GM18502 (cell line): Measurements from ENCODE around the gene ADAMTS7.
"Not testable (repeated sequence)": the region's sequence is repeated elsewhere in the genome, so short reads cannot be mapped to it uniquely, and the experiment has no call there.

Experiments
- ATAC-seq: cut with Tn5 transposase; IDR thresholded peaks from one replicate; pipeline ENCODE4 v1.9.1; 2021; ENCODE audit warnings: mild to moderate bottlenecking; ENCODE audit not compliant: unreplicated experiment, poor library complexity

ADAMTS7 gene, protein sequence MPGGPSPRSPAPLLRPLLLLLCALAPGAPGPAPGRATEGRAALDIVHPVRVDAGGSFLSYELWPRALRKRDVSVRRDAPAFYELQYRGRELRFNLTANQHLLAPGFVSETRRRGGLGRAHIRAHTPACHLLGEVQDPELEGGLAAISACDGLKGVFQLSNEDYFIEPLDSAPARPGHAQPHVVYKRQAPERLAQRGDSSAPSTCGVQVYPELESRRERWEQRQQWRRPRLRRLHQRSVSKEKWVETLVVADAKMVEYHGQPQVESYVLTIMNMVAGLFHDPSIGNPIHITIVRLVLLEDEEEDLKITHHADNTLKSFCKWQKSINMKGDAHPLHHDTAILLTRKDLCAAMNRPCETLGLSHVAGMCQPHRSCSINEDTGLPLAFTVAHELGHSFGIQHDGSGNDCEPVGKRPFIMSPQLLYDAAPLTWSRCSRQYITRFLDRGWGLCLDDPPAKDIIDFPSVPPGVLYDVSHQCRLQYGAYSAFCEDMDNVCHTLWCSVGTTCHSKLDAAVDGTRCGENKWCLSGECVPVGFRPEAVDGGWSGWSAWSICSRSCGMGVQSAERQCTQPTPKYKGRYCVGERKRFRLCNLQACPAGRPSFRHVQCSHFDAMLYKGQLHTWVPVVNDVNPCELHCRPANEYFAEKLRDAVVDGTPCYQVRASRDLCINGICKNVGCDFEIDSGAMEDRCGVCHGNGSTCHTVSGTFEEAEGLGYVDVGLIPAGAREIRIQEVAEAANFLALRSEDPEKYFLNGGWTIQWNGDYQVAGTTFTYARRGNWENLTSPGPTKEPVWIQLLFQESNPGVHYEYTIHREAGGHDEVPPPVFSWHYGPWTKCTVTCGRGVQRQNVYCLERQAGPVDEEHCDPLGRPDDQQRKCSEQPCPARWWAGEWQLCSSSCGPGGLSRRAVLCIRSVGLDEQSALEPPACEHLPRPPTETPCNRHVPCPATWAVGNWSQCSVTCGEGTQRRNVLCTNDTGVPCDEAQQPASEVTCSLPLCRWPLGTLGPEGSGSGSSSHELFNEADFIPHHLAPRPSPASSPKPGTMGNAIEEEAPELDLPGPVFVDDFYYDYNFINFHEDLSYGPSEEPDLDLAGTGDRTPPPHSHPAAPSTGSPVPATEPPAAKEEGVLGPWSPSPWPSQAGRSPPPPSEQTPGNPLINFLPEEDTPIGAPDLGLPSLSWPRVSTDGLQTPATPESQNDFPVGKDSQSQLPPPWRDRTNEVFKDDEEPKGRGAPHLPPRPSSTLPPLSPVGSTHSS (N-terminal part only)

DNA sequence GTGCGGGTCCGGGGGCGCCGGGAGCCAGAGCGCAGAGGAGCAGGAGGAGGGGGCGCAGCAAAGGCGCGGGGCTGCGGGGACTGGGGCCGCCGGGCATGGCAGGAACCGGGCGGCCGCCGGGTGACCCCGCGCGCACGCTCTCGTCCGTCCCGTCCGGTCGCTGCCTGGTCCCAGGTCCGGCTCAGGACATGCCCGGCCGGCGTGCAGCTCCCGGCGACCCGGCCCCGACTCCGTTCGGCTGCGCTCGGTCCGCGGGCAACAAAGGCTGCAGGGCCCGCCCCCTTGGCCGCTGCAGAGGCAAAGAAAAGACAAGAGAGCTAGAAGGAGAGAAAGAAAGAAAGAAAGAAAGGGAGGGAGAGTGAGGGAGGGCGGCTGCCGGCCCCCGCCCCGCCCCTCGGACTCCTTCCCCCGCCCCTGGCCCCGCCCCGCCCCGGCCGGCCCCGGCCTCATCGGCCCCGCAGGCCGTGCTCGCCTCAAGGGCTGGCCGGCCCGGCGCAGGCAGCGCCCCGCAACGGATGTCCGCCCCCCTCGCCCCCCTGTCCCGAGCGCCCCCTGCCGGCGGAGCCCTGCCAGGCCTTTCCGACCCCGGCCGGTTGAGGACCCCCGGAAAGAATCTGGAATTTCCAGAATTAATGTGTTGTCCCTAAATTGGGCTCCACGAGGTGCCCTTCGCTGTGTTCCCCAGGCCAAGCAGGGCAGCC, at the start of gene ADAMTS7:
Gene ADAMTS7 (minus strand): TSS at position 341 of the 701 bp plus-strand sequence. CDS start 244 bp downstream, at position 97.
- peak; percentile 65 for ATAC-seq

DNA sequence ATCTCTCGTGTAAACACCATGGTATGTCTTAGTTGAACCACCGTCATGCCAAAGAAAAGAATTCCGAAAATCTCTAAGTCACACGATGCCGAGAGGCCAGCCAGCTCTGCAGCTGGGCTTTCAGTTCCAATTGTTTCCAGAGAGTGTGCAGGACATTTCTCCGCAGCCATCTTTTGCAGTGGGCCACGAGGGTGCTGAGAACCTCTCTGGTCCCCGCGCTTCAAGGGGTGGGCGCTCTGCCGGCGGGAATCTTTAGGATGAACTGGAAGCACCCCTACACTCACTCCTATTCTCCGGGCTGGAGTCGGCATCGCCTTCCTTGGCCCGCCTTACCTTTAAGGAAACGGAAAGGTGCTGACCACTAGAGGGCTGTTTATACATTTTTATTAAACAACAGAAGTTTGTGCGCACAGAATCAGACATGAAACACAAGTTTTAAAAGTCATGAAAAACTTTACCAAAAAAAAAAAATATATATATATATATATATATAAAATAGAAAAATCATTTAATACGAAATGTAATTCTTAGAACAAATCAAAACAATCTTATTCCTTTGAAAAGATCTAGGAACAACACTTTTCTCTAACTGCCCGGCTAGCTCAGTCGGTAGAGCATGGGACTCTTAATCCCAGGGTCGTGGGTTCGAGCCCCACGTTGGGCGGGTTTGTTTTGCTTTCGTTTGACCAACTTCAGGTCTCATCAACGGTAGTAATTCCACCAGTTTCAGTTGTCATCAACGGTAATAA, 48.9 kb upstream of the ADAMTS7 start:
- peak; percentile 86 for ATAC-seq

DNA sequence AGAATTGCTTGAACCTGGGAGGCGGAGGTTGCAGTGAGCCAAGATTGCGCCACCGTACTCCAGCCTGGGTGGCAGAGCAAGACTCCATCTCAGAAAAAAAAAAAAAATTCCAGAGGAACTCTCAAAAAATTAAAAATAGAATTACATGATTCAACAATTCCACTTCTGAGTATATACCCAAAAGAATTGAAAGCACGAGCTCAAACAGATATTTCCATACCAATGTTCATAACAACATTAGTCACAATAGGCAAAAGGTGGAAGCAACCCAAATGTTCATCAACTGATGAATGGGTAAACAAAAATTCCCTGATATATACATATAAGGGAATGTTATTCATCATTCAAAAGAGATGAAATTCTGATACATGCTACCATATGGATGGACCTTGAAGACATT, 44.5 kb upstream of the ADAMTS7 start:
- ATAC-seq: no peak

DNA sequence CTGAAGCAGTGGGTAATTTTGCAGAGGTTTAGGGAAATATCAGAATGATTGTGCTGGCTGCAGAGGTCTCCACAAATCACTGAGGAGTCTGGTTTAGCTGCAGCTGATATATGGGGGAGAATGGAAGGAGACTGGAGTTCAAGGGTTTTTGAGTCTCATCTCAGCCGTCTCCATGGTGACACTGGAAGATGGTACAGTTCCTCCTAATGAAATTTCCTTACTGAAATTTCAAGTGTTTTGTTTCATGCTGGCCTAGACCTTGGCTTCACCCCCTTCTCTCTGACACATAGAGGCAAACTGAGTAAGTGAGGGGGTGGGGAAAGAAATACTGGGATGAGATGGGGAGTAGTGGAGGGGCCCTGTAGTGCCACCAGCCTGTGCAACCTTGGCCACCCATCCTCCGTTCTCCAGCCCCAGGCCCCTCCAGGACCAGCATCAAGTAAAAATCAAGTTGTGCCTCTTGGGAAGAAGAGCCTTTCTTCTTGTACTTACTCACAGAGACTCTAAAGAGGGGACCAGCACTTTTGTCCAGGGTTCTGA, 43.6 kb upstream of the ADAMTS7 start:
- no peak for ATAC-seq

DNA sequence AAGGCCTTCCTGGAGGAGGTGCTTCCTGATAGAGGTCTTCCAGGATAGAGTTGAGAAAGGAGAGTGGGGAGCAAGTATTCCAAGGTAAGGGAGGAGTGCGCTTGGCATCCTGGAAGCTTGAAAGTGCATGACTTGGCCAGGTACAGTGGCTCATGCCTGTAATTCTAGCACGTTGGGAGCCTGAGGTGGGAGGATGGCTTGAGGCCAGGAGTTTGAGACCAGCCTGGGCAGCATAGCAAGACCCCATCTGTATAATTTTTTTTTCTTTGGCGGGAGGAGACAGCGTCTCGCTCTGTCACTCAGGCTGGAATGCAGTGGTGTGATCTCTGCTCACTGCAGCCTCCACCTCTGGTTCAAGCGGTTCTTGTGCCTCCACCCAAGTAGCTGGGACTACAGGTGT, 42.2 kb upstream of the ADAMTS7 start:
- ATAC-seq: no peak

DNA sequence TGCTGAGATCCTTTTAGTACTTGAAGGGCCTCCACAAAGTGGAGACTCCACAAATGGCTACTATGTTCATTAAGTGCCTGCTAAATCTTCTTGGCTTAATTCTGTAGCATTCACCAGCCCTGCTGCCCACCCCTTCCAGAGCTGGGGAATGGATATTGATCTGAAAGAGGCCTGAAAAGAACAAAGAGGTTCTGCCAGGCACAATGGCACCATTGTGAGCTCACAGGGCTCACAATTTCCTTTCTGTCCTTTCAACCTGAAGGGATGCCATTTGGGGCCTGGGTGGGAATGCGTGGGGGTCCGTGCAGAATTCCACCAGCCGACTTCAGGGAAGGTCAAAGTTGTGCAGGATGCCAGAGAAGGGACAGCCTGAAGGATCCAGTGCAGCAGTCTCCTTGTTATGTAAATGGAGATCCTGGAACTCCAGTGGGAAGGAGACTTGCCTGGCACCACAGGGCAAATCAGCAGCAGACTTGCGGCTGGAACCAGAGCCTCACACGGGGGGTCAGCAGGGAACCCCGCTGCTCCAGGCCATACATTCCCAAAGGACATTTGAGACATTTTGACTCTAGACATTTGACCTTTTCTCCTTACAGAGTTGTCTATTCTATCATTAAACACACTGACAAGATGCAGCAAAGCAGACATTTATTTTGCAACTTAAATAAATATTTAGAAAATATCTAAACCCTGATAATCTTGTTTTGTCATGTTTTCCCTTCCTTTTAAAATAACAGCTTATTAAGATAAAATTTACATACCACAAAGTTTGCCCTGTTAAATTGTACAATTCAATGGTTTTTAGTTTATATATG, 39.9 kb upstream of the ADAMTS7 start:
- ATAC-seq: no peak

DNA sequence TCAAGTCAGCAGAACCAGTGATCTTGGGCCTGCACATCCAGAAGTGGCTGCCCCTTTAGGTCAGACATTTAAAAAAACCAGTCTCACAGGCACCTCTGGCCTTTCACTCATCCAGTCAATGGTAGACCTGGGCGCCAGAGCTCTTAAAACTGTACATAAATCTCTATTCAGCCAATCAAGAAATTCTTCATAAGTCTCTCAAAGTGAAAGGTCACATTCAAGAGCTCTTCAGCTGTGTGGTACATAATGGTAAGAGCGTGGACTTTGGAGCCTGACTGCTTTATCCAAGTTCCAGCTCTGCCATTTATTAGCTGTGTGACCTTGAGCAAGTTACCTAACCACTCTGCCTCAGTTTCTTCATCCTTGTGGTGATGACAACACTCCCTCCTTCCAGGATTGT, 39.1 kb upstream of the ADAMTS7 start:
- no peak for ATAC-seq

DNA sequence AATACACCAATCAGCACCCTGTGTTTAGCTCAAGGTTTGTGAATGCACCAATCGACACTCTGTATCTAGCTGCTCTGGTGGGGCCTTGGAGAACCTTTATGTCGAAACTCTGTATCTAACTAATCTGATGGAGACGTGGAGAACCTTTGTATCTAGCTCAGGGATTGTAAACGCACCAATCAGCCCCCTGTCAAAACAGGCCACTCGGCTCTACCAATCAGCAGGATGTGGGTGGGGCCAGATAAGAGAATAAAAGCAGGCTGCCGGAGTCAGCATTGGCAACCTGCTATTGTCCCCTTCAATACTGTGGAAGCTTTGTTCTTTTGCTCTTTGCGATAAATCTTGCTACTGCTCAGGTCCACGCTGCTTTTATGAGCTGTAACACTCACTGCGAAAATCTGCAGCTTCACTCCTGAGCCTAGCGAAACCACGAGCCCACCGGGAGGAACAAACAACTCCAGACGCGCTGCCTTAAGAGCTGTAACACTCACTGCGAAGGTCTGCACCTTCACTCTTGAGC, 36.2 kb upstream of the ADAMTS7 start:
- not testable (repeated sequence) for ATAC-seq

DNA sequence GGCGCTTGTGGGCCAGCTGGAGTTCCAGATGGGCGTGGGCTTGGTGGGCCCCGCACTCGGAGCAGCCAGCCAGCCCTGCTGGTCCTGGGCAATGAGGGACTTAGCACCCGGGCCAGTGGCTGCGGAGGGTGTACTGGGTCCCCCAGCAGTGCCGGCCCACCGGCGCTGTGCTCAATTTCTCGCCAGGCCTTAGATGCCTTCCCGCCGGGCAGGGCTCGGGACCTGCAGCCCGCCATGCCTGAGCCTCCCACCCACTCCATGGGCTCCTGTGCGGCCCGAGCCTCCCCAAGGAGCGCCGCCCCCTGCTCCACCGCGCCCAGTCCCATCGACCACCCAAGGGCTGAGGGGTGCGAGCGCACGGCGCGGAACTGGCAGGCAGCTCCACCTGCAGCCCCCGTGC, 35.6 kb upstream of the ADAMTS7 start:
- ATAC-seq: not testable (repeated sequence)

DNA sequence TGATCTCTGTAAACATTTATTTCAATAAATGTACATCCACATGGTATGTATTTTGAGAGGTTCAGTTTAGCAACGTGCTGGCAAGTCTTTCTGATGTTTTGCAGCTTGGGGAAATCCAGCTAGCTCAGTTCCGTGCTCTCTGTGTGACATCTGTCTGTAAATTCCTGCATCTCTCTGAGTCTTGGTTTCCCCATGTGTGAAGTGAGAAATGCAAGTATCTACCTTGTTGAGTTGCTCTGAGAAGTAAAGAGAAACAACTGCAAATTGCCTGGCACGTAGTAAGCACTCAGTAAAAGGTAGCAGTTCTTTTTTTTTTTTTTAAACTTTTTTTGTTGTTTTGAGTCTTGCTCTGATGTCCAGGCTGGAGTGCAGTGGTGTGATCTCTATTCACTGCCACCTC, 31.3 kb upstream of the ADAMTS7 start:
- no peak for ATAC-seq

DNA sequence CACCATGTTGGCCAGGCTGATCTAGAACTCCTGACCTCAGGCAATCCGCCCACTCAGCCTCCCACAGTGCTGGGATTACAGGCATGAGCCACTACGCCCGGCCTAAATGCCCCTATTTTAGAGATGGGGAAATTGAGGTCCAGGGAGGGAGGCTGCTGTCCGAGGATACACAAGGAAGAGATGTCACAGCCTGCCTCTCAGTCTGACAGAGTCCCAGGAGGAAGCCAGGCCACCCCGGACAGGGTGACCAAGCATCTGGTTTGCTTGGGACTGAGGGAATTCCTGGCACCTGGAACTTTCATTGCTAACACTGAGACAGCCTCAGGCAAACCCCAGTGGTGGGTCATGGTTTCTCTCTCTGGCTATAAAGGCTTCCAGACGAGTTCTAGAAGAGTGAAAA, 30.6 kb upstream of the ADAMTS7 start:
- ATAC-seq: no peak

DNA sequence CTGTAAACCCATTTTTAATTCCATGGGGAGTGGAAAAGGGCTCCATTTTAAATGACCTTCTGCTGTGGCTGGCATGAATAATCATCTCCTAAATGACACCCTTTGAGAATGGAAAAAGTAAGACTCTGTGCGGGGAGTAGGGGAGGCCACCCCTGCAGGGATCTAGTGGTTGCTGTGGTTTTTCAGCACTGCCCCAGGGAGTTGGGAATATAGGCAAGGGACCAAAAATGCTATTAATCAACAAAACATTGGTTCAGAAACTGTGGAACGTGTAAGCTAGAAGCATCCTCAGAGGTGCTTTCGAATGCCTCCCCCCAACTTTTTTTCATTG, 30.1 kb upstream of the ADAMTS7 start:
- ATAC-seq: no peak

DNA sequence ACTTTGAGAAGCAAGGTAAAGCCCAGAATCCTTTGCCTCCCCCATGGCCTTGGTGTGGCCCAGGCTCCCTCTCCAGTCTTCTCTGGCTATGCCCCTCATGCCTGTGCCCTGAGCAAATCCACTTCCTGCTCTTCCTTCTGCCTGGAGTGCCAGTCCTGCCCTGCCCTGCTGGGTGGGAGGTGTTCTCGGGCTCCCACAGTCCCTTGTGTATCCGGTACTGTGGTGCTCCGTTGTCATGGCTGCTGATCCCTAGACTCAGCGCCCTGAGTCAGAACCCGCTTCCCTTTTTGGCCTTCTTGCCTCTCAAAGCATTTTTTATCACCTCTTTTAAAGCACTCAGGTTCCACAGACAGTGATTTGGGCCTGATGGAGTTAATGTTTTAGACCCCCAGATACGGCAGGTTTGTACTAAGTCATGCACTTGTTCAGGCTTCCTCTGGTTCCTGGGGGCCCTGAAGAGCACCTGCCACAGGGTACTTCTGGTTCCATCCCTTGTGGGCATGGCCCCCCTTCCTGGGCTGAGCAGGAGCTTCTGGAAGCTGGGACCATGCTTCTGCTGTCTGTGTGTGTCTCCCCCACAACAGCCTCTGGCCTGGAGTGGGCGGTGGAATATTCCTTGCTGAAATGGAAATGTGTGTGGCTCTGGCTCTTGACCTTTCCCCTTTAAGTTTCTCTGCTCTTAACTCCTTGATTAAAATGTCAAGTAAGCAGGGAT, 29.6 kb upstream of the ADAMTS7 start:
- ATAC-seq: no peak

DNA sequence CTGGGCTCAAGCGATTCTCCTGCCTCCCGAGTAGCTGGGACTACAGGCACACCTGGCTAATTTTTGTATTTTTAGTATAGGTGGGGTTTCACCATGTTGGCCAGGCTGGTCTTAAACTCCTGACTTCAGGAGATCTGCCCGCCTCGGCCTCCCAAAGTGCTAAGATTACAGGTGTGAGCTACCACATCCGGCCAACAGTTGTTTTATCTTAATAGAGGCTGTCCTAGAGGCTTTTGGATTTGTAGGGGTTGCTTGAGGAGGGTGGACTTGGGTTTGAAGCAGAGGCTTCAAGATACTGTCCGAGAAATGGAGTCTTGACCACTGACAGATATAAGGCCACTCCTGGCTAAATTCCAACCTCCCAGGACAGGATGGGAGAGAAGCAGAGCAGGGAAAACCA, 27.9 kb upstream of the ADAMTS7 start:
- not testable (repeated sequence) for ATAC-seq

DNA sequence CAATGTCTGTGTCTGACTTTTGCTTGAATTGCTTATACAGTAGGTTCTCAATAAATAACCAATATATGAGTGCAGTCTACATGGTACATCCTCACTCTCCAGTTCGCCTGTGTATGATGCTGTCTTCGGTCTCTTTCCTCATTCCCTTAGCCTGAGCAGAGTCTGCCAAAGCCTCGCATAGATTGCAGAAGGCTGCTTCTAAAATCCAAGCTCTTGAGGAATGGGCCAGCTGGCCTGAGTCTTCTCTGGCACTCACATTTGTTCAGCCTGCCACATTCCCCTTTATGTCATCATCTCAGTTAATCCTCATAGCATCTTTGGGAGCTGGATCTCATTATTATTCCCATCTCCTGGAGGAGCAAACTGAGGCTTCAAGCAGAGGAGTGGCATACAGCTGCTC, 27.2 kb upstream of the ADAMTS7 start:
- ATAC-seq: no peak

DNA sequence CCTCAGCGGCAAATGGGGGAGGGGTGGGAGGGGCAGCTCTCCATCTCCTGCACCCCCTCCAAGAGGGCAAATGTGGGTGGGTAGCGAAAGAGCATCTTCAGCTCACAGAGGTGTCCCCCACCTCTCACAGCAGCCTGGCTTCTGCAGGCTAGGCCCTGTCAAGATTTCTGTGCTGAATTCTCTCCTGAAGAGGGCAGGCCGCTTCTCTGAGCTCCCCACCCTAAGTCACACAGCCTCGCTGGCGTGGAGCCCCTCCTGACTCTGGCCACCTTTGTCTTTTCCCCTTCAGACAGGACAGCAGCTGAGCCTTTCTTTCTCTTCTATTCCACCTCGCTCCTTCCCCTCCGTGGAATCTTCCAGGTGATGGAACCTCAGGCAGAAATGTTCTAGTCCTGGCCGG, 26.3 kb upstream of the ADAMTS7 start:
- no peak for ATAC-seq

DNA sequence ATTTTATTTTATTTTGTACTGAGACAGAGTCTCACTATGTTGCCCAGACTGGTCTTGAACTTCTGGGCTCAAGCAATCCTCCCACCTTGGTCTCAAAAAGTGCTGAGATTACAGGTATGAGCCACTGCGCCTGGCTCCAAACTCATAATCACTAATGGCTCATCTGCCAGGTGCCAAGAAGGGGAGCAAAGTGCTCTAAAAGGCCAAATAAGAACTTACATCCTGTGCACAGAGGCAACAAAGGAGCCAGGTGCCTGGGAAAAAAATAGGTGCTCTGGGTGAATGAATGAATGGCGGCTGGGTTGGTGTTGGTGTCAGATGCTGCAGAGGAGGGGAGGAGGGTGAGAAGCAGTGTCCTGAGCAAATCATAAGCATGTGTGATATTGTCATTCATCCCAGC, 25.9 kb upstream of the ADAMTS7 start:
- no peak for ATAC-seq

DNA sequence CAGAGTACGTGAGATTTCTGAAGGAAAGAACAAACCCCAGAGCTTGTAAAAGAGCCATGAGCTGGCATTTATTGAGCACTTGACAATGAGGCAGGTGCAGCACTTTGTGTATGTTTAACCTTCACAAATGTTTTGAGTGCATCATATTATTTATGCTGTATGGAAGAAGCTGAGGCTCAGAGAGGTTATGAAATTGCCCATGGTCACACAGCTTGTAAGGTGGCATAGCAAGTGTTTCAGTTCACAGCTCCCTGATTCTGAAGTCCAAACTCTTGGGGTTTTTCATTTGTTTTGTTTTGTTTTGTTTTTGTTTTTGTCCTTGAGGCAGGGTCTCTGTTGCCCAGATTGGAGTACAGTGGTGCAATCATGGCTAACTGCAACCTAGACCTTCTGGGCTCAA, 25.1 kb upstream of the ADAMTS7 start:
- no peak for ATAC-seq
